Measurements from ENCODE around the gene CCDC88B. TPM values are rescaled to one million over a fixed set of nuclear protein-coding genes. Genes with fewer than 3 reads are reported as not detected.

CCDC88B gene
- total and polyA plus RNA-seq, 2 of the 8 experiments (the other 6 are each of a cell fraction or from before 2014, with no cell fraction given), result 5.9 to 12.5 TPM

DNA sequence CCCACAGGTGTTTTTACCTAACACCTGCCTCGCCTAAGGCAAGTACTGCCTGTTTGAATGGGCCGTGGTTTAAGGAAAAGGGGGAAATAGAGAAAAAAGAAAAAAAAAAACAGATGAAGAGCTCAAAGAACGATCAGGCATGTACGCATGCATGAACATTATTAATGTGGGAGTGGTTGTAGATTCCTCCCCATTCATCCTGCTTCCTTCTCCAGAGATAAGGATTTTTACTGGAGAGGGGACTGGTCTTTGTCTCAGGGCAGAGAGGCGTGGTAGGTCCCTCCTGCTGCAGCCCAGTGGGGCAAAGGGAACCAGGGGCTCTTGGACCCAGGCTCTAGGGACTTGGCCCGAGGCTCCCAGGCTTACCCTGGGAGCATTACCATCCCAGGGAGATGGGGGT lies 42.0 kb downstream of the CCDC88B start:
- Histone ChIP-seq H2AFZ (ENCODE audit: low read length) (no peak overlapping the region), H3K27ac (ENCODE audit: low read depth, low read length) (no peak overlapping the region), H2BK12ac (ENCODE audit: low read depth, low read length) (no peak overlapping the region), H2BK120ac (replicated peaks; ENCODE audit: low read depth, low read length) (no peak overlapping the region), H2AK5ac (ENCODE audit: low read depth, low read length) (0 out of 2 replicates have a peak overlapping the region, but pooled peaks have one; percentile 13), H3K23me2 (ENCODE audit: low read depth, low read length) (peaks cover 7% of the 10 kb centered on the region; the same call in 1 of the 2 replicates), H3K27me3 (replicated peaks in 1 of 4; ENCODE audit: control insufficient read depth in 3 of 4, extremely low read depth in 1 of 4, insufficient read depth in 3 of 4, low read length in 3 of 4) (no peaks in the 10 kb centered on the region; a peak in 1 of 7 replicates), H3K9ac (replicated peaks in 1 of 4; ENCODE audit: extremely low read depth in 1 of 4, low read depth in 3 of 4, low read length in 3 of 4) (no peak overlapping the region), H2BK20ac (ENCODE audit: low read length) (no peak overlapping the region; the same call in 1 of the 2 replicates), H4K20me1 (replicated peaks in 1 of 2; ENCODE audit: control insufficient read depth in 1 of 2, insufficient read depth in 2 of 2, low read length in 2 of 2) (no peaks in the 10 kb centered on the region), H3K18ac (ENCODE audit: extremely low read depth, low read length) (no peak overlapping the region), H3K4ac (replicated peaks; ENCODE audit: insufficient read length, low read depth, low read length) (no peak overlapping the region), H2BK5ac (ENCODE audit: low read depth, low read length) (no peak overlapping the region), H3K14ac (ENCODE audit: insufficient read length) (no peak overlapping the region), H3K36me3 (ENCODE audit: control insufficient read depth in 2 of 4, insufficient read depth in 4 of 4, low read length in 3 of 4) (peaks cover 0 to 3% (median 0%) of the 10 kb centered on the region in 4 experiments; a peak in 1 of 8 replicates), H4K5ac (ENCODE audit: insufficient read length, low read depth, low read length) (no peak overlapping the region), H3K79me1 (ENCODE audit: low read depth, low read length) (no peaks in the 10 kb centered on the region; the same call in 1 of the 2 replicates), H4K8ac (ENCODE audit: extremely low read depth, insufficient read depth, low read length) (no peak overlapping the region), H4K91ac (replicated peaks; ENCODE audit: insufficient read length, low read length) (no peak overlapping the region), H3K4me1 (replicated peaks in 1 of 4; ENCODE audit: control insufficient read depth in 3 of 4, insufficient read depth in 4 of 4, low read length in 3 of 4) (peaks cover 0 to 2% (median 0%) of the 10 kb centered on the region in 4 experiments; a peak in 4 of 7 replicates), H3K4me2 (ENCODE audit: insufficient read depth in 1 of 2, low read depth in 2 of 2, low read length in 2 of 2) (no peak overlapping the region), H2BK15ac (ENCODE audit: low read length) (no peak overlapping the region), H3K4me3 (ENCODE audit: extremely low read depth in 1 of 4, insufficient read depth in 2 of 4, low read depth in 3 of 4, low read length in 4 of 4) (no peak overlapping the region), H3K23ac (ENCODE audit: insufficient read length) (no peak overlapping the region), H3K79me2 (ENCODE audit: control insufficient read depth in 1 of 2, insufficient read depth in 2 of 2, low read length in 2 of 2) (no peaks in the 10 kb centered on the region), H3K9me3 (ENCODE audit: insufficient read depth in 2 of 2, low read depth in 1 of 2, low read length in 1 of 2) (no peaks in the 10 kb centered on the region; a peak in 1 of 4 replicates), H3K56ac (replicated peaks; ENCODE audit: insufficient read length, low read depth, low read length) (no peak overlapping the region)
- ChIA-PET POLR2A (ENCODE audit: partially characterized antibody) (no interaction called here), CTCF (ENCODE audit: partially characterized antibody) (interaction anchor here (1.0 to 1.5 kb wide), 3 partner anchors 16 to 274 kb away, joined by 3 to 5 read pairs (median 4); no protein-coding TSS in a partner anchor)
- 92% methylated on average over 6 of the region's 6 CpGs; no CpG with 5 or more reads in 1 of the 2 experiments for WGBS, 2 experiments (ENCODE audit: extremely low coverage in 1 of 2, insufficient coverage in 1 of 2, insufficient read length in 1 of 2, insufficient replicate concordance in 2 of 2, low coverage in 1 of 2, low lambda C conversion rate in 2 of 2, missing lambda C conversion rate in 1 of 2)
- FAIRE-seq (no peak), DNase-seq (ENCODE audit: low read depth in 1 of 2, low spot score in 2 of 2) (no peak)
- TF ChIP-seq E2F6 (IDR thresholded peaks at IDR 0.05) (no peak), RFX5 (IDR thresholded peaks at IDR 0.05; ENCODE audit: borderline replicate concordance, low read depth, low read length) (no peak), POU5F1 (IDR thresholded peaks at IDR 0.05; ENCODE audit: low read depth, low read length) (no peak), PHF8 (conservative IDR thresholded peaks at IDR 0.05; ENCODE audit: low read depth, low read length) (no peak), RBBP5 (IDR thresholded peaks at IDR 0.05; ENCODE audit: borderline replicate concordance, low read depth, low read length) (no peak), BACH1 (IDR thresholded peaks at IDR 0.05; ENCODE audit: low read length) (no peak), MAFK (IDR thresholded peaks at IDR 0.05; ENCODE audit: low read depth, low read length) (no peak), HDAC6 (IDR thresholded peaks at IDR 0.05; ENCODE audit: low read depth, low read length) (no peak)

Measured in H1 (cell line).